ENCODE data around the gene PCLAF. TPM values are rescaled to one million over a fixed set of nuclear protein-coding genes. Genes with fewer than 3 reads are reported as not detected.

The PCLAF gene
- total and polyA plus RNA-seq, 2 of the 8 experiments (the other 6 are each of a cell fraction or from before 2014, with no cell fraction given) = 76.2 to 124 TPM

- TF ChIP-seq, protein P1, sequence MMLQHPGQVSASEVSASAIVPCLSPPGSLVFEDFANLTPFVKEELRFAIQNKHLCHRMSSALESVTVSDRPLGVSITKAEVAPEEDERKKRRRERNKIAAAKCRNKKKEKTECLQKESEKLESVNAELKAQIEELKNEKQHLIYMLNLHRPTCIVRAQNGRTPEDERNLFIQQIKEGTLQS (IDR thresholded peaks at IDR 0.05; ENCODE audit: insufficient read depth, low read depth, low read length) = no peak
- TF ChIP-seq GABPA (IDR thresholded peaks at IDR 0.05; ENCODE audit: borderline replicate concordance, insufficient read depth, low read length) (no peak), SRF (IDR thresholded peaks at IDR 0.05; ENCODE audit: low read depth, low read length) (no peak), ASH2L (IDR thresholded peaks at IDR 0.05; ENCODE audit: low read length) (no peak), HDAC2 (IDR thresholded peaks at IDR 0.05; ENCODE audit: borderline replicate concordance in 1 of 2, low read depth in 2 of 2, low read length in 2 of 2) (no peak), MAFK (IDR thresholded peaks at IDR 0.05; ENCODE audit: low read depth, low read length) (no peak), BCL11A (IDR thresholded peaks at IDR 0.05; ENCODE audit: low read depth in 2 of 2, low read length in 2 of 2) (no peak), SP4 (IDR thresholded peaks at IDR 0.05; ENCODE audit: low read length) (no peak)
Measured at GRCh38 chr15:64356710-64357040, 24.6 kb downstream of the PCLAF start (continued).

All from H1 (cell line).